Keratinocyte (primary cell): Measurements from ENCODE around the gene ARHGAP19.

Source experiments
- CTCF ChIP-seq, 3 experiments: IDR thresholded peaks in 1 of 3; conservative IDR thresholded peaks in 1 of 3; optimal IDR thresholded peaks in 1 of 3; 2 replicates in 2 of 3; 3 replicates in 1 of 3; pipeline versions ENCODE3 to v1.5.1; 2011; ENCODE audit warnings: low read length in 3 of 3, mild to moderate bottlenecking in 3 of 3, moderate library complexity in 2 of 3, control low read depth in 1 of 3, inconsistent platforms in 1 of 3; ENCODE audit not compliant: insufficient read depth in 2 of 3; ENCODE audit errors: extremely low read depth in 1 of 3
- EZH2 ChIP-seq: IDR thresholded peaks from one replicate; pipeline ENCODE4 v1.6.1; 2012; ENCODE audit warnings: inconsistent platforms, mild to moderate bottlenecking, low read length, moderate library complexity

- no peak for TF ChIP-seq CTCF (optimal IDR thresholded peaks at IDR 0.05 in 1 of 3, IDR thresholded peaks at IDR 0.05 in 1 of 3, conservative IDR thresholded peaks at IDR 0.05 in 1 of 3; ENCODE audit: extremely low read depth in 1 of 3, insufficient read depth in 2 of 3, low read length in 3 of 3)
- TF ChIP-seq EZH2: no peak
Measured at GRCh38 chr10:97204826-97205679, 87.4 kb downstream of the ARHGAP19 start.
